DND-41 (cell line): Measurements from ENCODE around the gene DPYD.
"Not testable (repeated sequence)": the region's sequence is repeated elsewhere in the genome, so short reads cannot be mapped to it uniquely, and the experiment has no call there.

Source experiments
- CTCF ChIP-seq: IDR thresholded peaks from 2 replicates; pipeline ENCODE4 v1.5.1; 2012; ENCODE audit warnings: borderline replicate concordance, low read length, moderate library complexity, mild to moderate bottlenecking; ENCODE audit not compliant: poor library complexity, severe bottlenecking; ENCODE audit errors: extremely low read depth
- EZH2 ChIP-seq: IDR thresholded peaks from 3 replicates; pipeline ENCODE4 v1.6.1; 2012; ENCODE audit warnings: borderline replicate concordance, low read depth, mild to moderate bottlenecking, moderate library complexity, low read length, inconsistent platforms; ENCODE audit not compliant: severe bottlenecking

GRCh38 chr1:97349794-97350193, 571.0 kb downstream of the DPYD start:
- not testable (repeated sequence) for TF ChIP-seq CTCF, EZH2
